ENCODE results near the gene KDM6B.

KDM6B gene

DNA sequence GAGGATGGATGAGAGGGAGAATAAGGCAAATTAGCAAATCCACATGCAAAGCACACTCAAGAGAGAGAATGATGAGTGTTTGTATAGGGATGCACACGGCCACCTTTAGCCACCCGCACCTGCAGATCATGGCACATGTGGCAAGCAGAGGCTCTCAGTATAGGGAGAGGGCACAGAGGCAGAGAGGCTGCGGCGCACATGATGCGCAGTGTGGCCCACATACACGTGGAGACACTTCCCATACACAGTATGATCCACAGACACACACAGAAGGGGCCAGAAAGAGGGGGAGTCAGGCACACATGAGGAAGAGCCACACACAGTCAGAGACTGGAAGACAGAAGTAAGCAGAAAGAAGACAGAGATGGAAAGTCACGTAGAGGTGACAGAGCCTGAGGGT is 48.1 kb downstream of the KDM6B start:
- DNase-seq: no peak

DNA sequence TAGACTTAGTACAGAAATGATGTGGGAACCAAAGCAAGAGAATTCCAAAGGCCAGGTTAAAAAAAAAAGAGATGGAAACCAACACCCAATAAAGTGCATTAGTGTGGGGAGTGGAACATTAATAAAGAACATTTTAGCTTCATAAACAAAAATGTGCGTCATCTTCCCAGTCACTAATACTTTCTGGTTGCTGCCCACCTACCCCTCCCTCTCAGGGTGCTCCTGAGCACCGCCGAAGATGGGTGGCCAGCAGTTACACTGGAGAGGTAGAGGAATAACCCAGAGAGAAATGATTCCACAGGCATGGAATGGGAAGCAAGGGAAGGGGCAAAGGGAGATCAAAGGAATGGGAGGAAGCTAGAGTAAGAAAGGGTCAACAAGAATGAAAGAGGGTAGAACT is 48.6 kb downstream of the KDM6B start:
- no peak for DNase-seq

Data from activated CD4-positive, alpha-beta T cell treated with anti-CD3 and anti-CD28 coated beads, Interleukin-2, Interleukin-6, amounts not matched to agents 100 ng/mL and 50 ng/mL, durations not matched to agents 16 hours and 8 hours (primary cell).